ENCODE measurements around the gene PUM2. TPM values are rescaled to one million over a fixed set of nuclear protein-coding genes. Genes with fewer than 3 reads are reported as not detected.

Gene PUM2
- total RNA-seq, 3 donors from 2014 or later: 93.5 to 155 (median 115) TPM

- ATAC-seq: no peak
- H3K4me3 ChIP-seq: no peak overlapping the region
- peaks cover 43% of the 10 kb centered on the region for H3K4me1 ChIP-seq (ENCODE audit: low read depth)
- TF ChIP-seq, protein P1, sequence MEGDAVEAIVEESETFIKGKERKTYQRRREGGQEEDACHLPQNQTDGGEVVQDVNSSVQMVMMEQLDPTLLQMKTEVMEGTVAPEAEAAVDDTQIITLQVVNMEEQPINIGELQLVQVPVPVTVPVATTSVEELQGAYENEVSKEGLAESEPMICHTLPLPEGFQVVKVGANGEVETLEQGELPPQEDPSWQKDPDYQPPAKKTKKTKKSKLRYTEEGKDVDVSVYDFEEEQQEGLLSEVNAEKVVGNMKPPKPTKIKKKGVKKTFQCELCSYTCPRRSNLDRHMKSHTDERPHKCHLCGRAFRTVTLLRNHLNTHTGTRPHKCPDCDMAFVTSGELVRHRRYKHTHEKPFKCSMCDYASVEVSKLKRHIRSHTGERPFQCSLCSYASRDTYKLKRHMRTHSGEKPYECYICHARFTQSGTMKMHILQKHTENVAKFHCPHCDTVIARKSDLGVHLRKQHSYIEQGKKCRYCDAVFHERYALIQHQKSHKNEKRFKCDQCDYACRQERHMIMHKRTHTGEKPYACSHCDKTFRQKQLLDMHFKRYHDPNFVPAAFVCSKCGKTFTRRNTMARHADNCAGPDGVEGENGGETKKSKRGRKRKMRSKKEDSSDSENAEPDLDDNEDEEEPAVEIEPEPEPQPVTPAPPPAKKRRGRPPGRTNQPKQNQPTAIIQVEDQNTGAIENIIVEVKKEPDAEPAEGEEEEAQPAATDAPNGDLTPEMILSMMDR (IDR thresholded peaks at IDR 0.05): no peak
- H3K9me3 ChIP-seq: no peaks in the 10 kb centered on the region
- DNase-seq: peak in 2 of 3 donors; percentile 46 to 56
- intact Hi-C loops (cut with DNase I, micrococcal nuclease): no loop called here
- no peaks in the 10 kb centered on the region for H3K36me3 ChIP-seq (ENCODE audit: low read depth)
These were observed 2.1 kb downstream of the PUM2 start for GRCh38 chr2:20348542-20348941.

- TF ChIP-seq, protein P1 (IDR thresholded peaks at IDR 0.05): no peak
- no peak overlapping the region for H3K4me3 ChIP-seq
- peaks cover 32% of the 10 kb centered on the region for H3K4me1 ChIP-seq (ENCODE audit: low read depth)
- intact Hi-C loops (cut with DNase I, micrococcal nuclease): no loop called here
- H3K9me3 ChIP-seq: no peaks in the 10 kb centered on the region
- ATAC-seq (no peak), DNase-seq (no peak)
- no peaks in the 10 kb centered on the region for H3K36me3 ChIP-seq (ENCODE audit: low read depth)
These were observed 3.9 kb downstream of the PUM2 start for GRCh38 chr2:20346565-20347381.

GRCh38 chr2:20343128-20343527, 7.5 kb downstream of the PUM2 start:
- Histone ChIP-seq H3K9me3 (no peaks in the 10 kb centered on the region), H3K36me3 (ENCODE audit: low read depth) (no peaks in the 10 kb centered on the region), H3K4me3 (no peak overlapping the region), H3K4me1 (ENCODE audit: low read depth) (peaks cover 29% of the 10 kb centered on the region)
- TF ChIP-seq, protein P1 (IDR thresholded peaks at IDR 0.05): no peak
- DNase-seq: no peak
- intact Hi-C loops (cut with DNase I, micrococcal nuclease): no loop called here
- ATAC-seq: no peak

- H3K36me3 ChIP-seq (ENCODE audit: low read depth): no peaks in the 10 kb centered on the region
- no peak for ATAC-seq
- H3K4me1 ChIP-seq (ENCODE audit: low read depth): peaks cover 26% of the 10 kb centered on the region
- no peaks in the 10 kb centered on the region for H3K9me3 ChIP-seq
- DNase-seq: no peak
- TF ChIP-seq, protein P1 (IDR thresholded peaks at IDR 0.05): no peak
- intact Hi-C loops (cut with DNase I, micrococcal nuclease): no loop called here
- H3K4me3 ChIP-seq: no peak overlapping the region
These were observed 11.6 kb downstream of the PUM2 start for GRCh38 chr2:20339012-20339411.

GRCh38 chr2:20334605-20335203, 15.9 kb downstream of the PUM2 start:
- Histone ChIP-seq H3K36me3 (ENCODE audit: low read depth) (no peaks in the 10 kb centered on the region), H3K9me3 (peaks cover 4% of the 10 kb centered on the region), H3K4me3 (no peak overlapping the region), H3K4me1 (ENCODE audit: low read depth) (peaks cover 13% of the 10 kb centered on the region)
- no peak for DNase-seq
- TF ChIP-seq, protein P1 (IDR thresholded peaks at IDR 0.05): no peak
- intact Hi-C loops (cut with DNase I, micrococcal nuclease): no loop called here
- no peak for ATAC-seq
